Esophagus squamous epithelium (tissue), 5 donors: ENCODE results near the gene NAV2. TPM values are rescaled to one million over a fixed set of nuclear protein-coding genes. Genes with fewer than 3 reads are reported as not detected.

Experiments used
- DNase-seq: peaks from one replicate; lab custom pipeline; 2025; lab: John Stamatoyannopoulos, UW
- H3K27ac ChIP-seq, 4 donors: fragments of 200-600 bp; sonication (generic); one replicate each; pipeline ENCODE4 v1.5.1; 2016 to 2019; ENCODE audit warnings: mild to moderate bottlenecking in 1 of 4
- H3K27me3 ChIP-seq, 4 donors: fragments of 200-600 bp; sonication (generic); 1 replicate in 3 of 4; 2 replicates in 1 of 4; pipeline versions ENCODE4 v1.5.1 to v1.6.0; 2017 to 2021; ENCODE audit warnings: antibody characterized with exemption in 1 of 4
- H3K36me3 ChIP-seq, 3 donors: fragments of 200-600 bp; sonication (generic); one replicate each; pipeline ENCODE4 v1.5.1; 2016 to 2019
- H3K4me1 ChIP-seq, 3 donors: fragments of 200-600 bp; sonication (generic); one replicate each; pipeline ENCODE4 v1.5.1; 2017 to 2019
- H3K4me3 ChIP-seq, 4 donors: fragments of 200-600 bp; sonication (generic); 1 replicate in 3 of 4; 2 replicates in 1 of 4; pipeline ENCODE4 v1.5.1; 2016 to 2019; ENCODE audit warnings: mild to moderate bottlenecking in 2 of 4, moderate library complexity in 1 of 4
- H3K9me3 ChIP-seq, 3 donors: fragments of 200-600 bp; sonication (generic); one replicate each; pipeline ENCODE4 v1.5.1; 2016 to 2019
- CTCF ChIP-seq, 6 experiments: fragments of 450-650 bp in 4 of 6; fragments of 200-600 bp in 2 of 6; sonication (generic) in 2 of 6; IDR thresholded peaks; one replicate each; pipeline ENCODE4 v1.5.1; 2016 to 2019; ENCODE audit warnings: antibody characterized with exemption in 6 of 6, mild to moderate bottlenecking in 4 of 6, moderate library complexity in 4 of 6
- POLR2A ChIP-seq, 4 donors: fragments of 450-650 bp; IDR thresholded peaks; one replicate each; pipeline ENCODE4 v1.6.1; 2017; ENCODE audit warnings: antibody characterized with exemption in 4 of 4, mild to moderate bottlenecking in 4 of 4, moderate library complexity in 3 of 4
- WGBS, 2 donors: methylation state at CpG; one replicate each; pipeline ENCODE4 v1.1.5; 2018; 5-methylcytosine and 5-hydroxymethylcytosine counted together
- intact Hi-C: fragments of 100-400 bp; cut with DNase I; formaldehyde crosslinking; loops from one replicate; pipeline ENCODE4 v1.15.0; 2022
- total RNA-seq, 4 donors: library from RNA; depleted of rRNA; stranded (reverse); fragments of >200 nt; gene quantifications; one replicate each; pipeline ENCODE4 v1.1.0, GENCODE V29; 2016
- donor health status: DM: yes; HTN: yes; CAD: no.

The NAV2 gene
- total RNA-seq, 4 donors from 2014 or later = 4.9 to 19.1 (median 14.6) TPM

GRCh38 chr11:19693146-19693545 is 19.5 kb upstream of the NAV2 start:
- Histone ChIP-seq H3K27ac (no peak overlapping the region), H3K9me3 (no peaks in the 10 kb centered on the region), H3K36me3 (no peaks in the 10 kb centered on the region), H3K27me3 (no peaks in the 10 kb centered on the region), H3K4me1 (peaks cover 0 to 37% (median 17%) of the 10 kb centered on the region in 3 donors), H3K4me3 (no peak overlapping the region)
- DNase-seq = no peak
- no peak for TF ChIP-seq CTCF (IDR thresholded peaks at IDR 0.05)
- no peak for TF ChIP-seq POLR2A (IDR thresholded peaks at IDR 0.05)
- 71 to 76% methylated on average over 4 to 5 of the region's 5 CpGs for WGBS, 2 donors
- intact Hi-C loops = no loop called here

GRCh38 chr11:19694796-19695345 is 17.8 kb upstream of the NAV2 start:
- H3K9me3 ChIP-seq = no peaks in the 10 kb centered on the region
- no peaks in the 10 kb centered on the region for H3K36me3 ChIP-seq
- WGBS, 2 donors = 86 to 92% methylated on average over 3 to 4 of the region's 5 CpGs
- peaks cover 0 to 45% (median 25%) of the 10 kb centered on the region in 3 donors for H3K4me1 ChIP-seq
- no peaks in the 10 kb centered on the region for H3K27me3 ChIP-seq
- intact Hi-C loops = no loop called here
- H3K27ac ChIP-seq = no peak overlapping the region
- no peak for DNase-seq
- no peak for TF ChIP-seq CTCF (IDR thresholded peaks at IDR 0.05)
- no peak for TF ChIP-seq POLR2A (IDR thresholded peaks at IDR 0.05)
- no peak overlapping the region for H3K4me3 ChIP-seq

- H3K4me3 ChIP-seq = no peak overlapping the region
- 27 to 38% methylated on average over 3 of the region's 3 CpGs for WGBS, 2 donors
- peak overlapping the region in 2 of 4 donors; percentile 37 to 61 for H3K27ac ChIP-seq
Observed at GRCh38 chr11:19696073-19696472, 16.6 kb upstream of the NAV2 start.

GRCh38 chr11:19696904-19697303 is 15.7 kb upstream of the NAV2 start:
- peak overlapping the region in 2 of 4 donors; percentile 28 to 61 for H3K27ac ChIP-seq

More at GRCh38 chr11:19696073-19696472, 16.6 kb upstream of the NAV2 start:
- intact Hi-C loops = no loop called here
- DNase-seq = no peak
- Histone ChIP-seq H3K27me3 (no peaks in the 10 kb centered on the region), H3K4me1 (peaks cover 0 to 36% (median 29%) of the 10 kb centered on the region in 3 donors), H3K36me3 (no peaks in the 10 kb centered on the region), H3K9me3 (no peaks in the 10 kb centered on the region)
- TF ChIP-seq CTCF (IDR thresholded peaks at IDR 0.05) (no peak), POLR2A (IDR thresholded peaks at IDR 0.05) (no peak)

More at GRCh38 chr11:19696904-19697303, 15.7 kb upstream of the NAV2 start:
- no peaks in the 10 kb centered on the region for H3K36me3 ChIP-seq
- H3K9me3 ChIP-seq = no peaks in the 10 kb centered on the region
- no peaks in the 10 kb centered on the region for H3K27me3 ChIP-seq
- no peak overlapping the region for H3K4me3 ChIP-seq
- no peak for DNase-seq
- no peak for TF ChIP-seq CTCF (IDR thresholded peaks at IDR 0.05)
- no peak for TF ChIP-seq POLR2A (IDR thresholded peaks at IDR 0.05)
- intact Hi-C loops = no loop called here
- peaks cover 0 to 38% (median 30%) of the 10 kb centered on the region in 3 donors for H3K4me1 ChIP-seq
- WGBS, 2 donors = 87 to 96% methylated on average over 4 of the region's 4 CpGs
